ENCODE measurements around the gene OCSTAMP.

The OCSTAMP gene

GRCh38 chr20:46552460-46553420, 2.3 kb upstream of the OCSTAMP start:
- no peak for DNase-seq (ENCODE audit: low read depth, low spot score)

GRCh38 chr20:46551522-46552381, 1.3 kb upstream of the OCSTAMP start:
- no peak for DNase-seq (ENCODE audit: low read depth, low spot score)

- DNase-seq (ENCODE audit: low read depth, low spot score) = no peak
Measured at GRCh38 chr20:46549188-46549972, 1.1 kb downstream of the OCSTAMP start.

DNA sequence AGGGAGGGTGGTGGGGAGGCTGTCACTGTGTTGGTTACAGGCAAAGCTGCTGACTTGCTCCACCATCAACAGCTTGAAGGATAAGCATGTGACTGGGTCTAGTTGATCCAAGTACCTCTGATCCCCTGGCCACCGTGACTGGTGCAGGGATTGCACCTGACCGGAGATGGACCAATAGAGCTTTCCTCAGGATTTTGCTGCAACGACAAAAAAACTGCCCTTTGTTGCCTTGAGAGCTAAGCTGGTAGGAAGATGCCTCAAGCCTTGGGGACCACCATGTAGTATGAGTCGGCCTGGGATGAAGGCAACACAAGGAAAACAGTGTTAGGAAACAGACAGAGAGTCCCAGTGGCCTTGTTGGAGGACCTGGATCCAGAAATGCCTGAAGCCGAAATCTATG, 1.8 kb downstream of the OCSTAMP start:
- no peak for DNase-seq (ENCODE audit: low read depth, low spot score)

- no peak for DNase-seq (ENCODE audit: low read depth, low spot score)
Measured at GRCh38 chr20:46547995-46548394, 2.5 kb downstream of the OCSTAMP start.

DNA sequence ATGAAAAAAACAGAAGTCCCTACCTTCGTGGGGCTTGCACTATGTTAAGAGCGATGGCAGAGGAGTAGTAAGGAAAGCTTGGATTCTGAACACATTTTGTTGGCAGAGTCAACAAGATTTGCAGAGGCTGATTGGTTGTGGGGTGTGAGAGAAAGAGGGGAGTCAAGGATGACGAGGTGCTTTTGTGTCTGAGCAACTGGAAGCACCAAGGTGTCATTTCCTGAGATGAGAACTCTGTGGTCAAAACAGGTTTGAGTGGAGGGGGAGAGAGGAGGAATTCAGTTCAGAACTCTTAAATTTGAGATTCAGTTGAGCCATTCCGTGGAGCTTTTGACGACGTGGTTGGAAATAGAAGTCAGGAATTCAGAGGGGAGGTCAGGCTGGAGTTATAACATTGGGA, 3.5 kb downstream of the OCSTAMP start:
- no peak for DNase-seq (ENCODE audit: low read depth, low spot score)

GRCh38 chr20:46546298-46546697, 4.2 kb downstream of the OCSTAMP start:
- DNase-seq (ENCODE audit: low read depth, low spot score) = no peak

DNA sequence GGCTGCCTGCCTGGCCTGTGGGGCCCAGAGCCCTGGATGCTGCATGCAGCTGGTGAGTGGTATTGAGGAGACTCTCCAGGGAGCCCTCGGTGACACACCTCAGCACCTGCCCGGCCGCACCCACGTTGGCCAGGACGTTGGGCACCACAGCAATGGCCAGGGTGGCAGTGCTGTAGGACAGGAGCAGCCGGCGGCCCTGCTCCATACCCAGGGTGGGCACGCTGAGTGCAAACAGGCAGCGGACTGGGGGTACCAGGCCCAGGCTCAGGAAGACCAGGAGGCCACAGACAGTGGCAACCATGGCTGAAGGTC, 4.7 kb downstream of the OCSTAMP start:
- DNase-seq (ENCODE audit: low read depth, low spot score) = no peak

- no peak for DNase-seq (ENCODE audit: low read depth, low spot score)
Measured at GRCh38 chr20:46545077-46545826, 5.2 kb downstream of the OCSTAMP start.

DNA sequence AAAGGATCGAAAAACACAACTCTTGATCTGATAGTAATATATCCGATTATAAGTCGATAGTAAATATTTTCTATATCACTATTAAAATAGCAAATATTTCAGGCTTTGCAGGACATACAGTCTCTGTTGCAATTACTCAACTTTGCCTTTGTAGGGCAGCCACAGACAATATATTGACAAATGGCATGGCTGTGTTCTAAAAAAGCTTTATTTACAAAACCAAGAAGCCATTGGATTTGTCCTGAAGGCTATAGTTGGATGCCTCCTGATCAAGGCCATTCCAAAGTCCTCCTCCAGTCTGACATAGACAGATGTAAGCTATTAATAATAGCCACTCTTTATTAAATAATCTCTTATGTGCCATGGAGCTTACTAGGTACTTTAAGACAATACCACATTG, 5.9 kb downstream of the OCSTAMP start:
- no peak for DNase-seq (ENCODE audit: low read depth, low spot score)

GRCh38 chr20:46543959-46544358, 6.5 kb downstream of the OCSTAMP start:
- DNase-seq (ENCODE audit: low read depth, low spot score) = no peak

- DNase-seq (ENCODE audit: low read depth, low spot score) = no peak
Measured at GRCh38 chr20:46543033-46543432, 7.4 kb downstream of the OCSTAMP start.

DNA sequence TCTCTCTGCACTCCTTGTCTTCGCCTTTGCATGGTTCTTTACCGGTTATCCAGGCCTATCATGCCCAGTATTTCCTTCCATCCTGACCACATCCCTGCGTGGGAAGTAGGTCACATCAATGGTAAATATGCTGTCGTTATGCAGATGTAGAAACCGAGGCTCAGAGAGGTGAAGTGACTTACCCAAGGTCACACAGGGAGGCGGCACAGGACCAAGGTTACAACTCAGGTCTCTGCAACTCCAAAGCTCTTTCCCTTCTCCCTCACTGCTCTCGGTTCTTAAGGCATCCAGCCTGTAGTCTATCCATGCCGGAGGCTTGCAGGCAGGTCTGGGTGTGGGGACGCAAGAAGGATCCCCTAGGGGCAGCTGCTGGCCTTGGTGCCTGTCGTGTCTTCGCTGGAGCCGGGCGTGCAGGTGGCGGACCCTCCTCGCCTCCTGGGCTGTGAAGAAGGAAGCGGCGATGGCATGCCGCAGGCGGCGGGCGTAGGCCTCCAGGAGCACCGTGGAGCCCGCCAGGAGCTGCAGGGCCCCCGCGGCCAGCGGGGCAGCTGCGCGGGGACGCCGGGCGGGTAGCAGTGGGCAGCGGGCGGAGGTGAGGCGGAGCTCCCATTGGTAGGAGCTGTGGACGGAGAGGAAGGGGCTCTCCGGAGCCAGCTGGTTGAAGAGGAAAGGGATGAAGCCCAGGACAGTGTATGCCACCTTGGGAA, 9.1 kb downstream of the OCSTAMP start:
- no peak for DNase-seq (ENCODE audit: low read depth, low spot score)

DNA sequence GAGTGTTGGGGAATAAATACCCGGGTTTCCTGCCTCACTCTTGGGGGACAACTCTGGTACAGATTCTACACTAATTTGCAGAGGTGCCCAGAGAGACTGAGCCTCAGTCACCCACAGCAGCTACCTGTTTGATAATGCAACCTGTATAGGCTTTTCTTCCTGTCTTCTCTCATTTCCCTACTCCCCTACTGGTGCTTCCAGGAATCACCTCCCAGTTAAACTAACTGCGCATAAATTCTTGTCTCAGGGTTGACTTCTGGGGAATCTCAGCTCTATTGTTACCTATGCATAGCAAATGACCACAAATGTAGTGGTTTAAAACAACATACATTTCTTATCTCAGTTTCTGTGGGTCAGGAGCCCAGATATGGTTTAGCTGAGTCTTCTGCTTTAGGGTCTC, 11.3 kb downstream of the OCSTAMP start:
- DNase-seq (ENCODE audit: low read depth, low spot score) = no peak

- no peak for DNase-seq (ENCODE audit: low read depth, low spot score)
Measured at GRCh38 chr20:46530640-46531039, 19.8 kb downstream of the OCSTAMP start.

GRCh38 chr20:46523696-46524328, 26.6 kb downstream of the OCSTAMP start:
- no peak for DNase-seq (ENCODE audit: low read depth, low spot score)

DNA sequence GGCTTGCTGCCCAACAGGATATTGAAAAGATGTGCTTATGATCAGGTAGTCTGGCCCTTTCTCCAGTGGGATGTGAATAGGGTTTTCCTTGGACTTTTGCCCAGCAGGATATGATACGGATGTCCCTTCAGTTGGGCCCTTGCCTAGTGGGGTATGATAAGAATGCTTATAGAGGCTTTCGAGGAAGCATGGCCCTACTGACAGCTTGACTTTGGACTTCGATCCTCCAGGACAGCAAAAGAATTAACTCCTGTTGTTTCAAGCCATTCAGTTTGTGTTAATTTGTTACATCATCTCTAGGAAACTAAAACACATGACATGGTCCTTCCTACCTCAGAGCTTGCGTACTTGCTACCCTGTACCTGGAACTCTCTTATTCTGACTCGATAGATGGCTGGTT, 27.3 kb downstream of the OCSTAMP start:
- DNase-seq (ENCODE audit: low read depth, low spot score) = no peak

DNA sequence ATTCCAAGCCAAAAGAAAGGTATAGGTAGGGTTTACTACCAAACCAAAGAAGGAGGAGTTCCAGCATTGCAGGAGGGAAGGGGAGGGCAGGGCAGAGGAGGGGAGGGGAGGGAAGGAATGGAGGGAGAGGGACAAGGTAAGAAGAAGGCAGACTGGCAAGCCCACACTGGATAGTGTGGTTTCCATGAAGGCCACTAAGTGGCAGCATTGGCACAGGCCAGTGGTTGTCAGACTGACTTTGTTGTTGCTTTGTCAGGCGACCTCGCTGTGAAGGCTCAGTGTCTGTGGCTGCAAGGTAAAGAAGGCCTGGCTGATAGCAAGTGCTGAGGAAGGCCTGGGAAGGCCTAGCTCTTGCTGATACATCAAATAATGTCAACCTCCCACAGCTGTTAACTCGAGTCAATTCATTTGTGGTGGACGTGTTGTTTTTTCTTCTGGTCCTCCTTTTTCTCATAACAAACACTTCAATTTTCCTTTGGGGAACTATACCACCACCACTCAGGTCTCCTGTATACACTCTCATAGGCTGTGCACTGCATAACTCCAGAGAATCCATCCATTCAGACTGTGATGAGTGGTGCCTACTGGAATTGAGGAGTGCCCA, 29.4 kb downstream of the OCSTAMP start:
- no peak for DNase-seq (ENCODE audit: low read depth, low spot score)

DNA sequence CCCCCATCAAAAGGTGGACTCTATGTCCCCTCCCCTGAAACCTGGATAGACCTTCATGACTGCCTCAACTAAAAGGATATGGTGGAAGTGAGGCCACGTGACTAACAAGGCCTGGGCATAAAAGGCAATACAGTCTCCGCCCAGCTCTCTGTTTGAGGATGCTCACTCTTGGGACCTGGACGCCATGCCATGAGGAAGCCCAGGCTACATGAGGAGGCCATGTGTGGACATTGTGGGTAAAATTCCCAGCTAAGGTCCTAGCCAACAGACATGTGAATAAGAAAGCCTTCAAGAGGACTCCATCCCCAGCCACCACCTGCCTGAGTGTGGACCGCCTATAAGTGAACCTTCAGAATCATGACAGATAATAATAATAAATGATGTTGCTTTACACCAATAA, 29.9 kb downstream of the OCSTAMP start:
- DNase-seq (ENCODE audit: low read depth, low spot score) = no peak
